GM20000 (cell line): Measurements from ENCODE around the gene MYO3B.
"Not testable (repeated sequence)": the region's sequence is repeated elsewhere in the genome, so short reads cannot be mapped to it uniquely, and the experiment has no call there.

Experiments
- DNase-seq: peaks from one replicate; pipeline ENCODE4 v3.0.0; 2012; ENCODE audit warnings: low spot score
- CTCF ChIP-seq: IDR thresholded peaks from 2 replicates; pipeline ENCODE4 v1.5.1; 2012; ENCODE audit warnings: mild to moderate bottlenecking, control low read depth; ENCODE audit errors: extremely low read depth, missing control alignments

The MYO3B gene

GRCh38 chr2:170598067-170598395, 420.1 kb downstream of the MYO3B start:
- TF ChIP-seq CTCF: no peak
- no peak for DNase-seq

- no peak for DNase-seq
- no peak for TF ChIP-seq CTCF
Observed at GRCh38 chr2:170601489-170601888, 423.5 kb downstream of the MYO3B start.

GRCh38 chr2:170605862-170606261, 427.9 kb downstream of the MYO3B start:
- TF ChIP-seq CTCF: no peak
- no peak for DNase-seq

GRCh38 chr2:170607171-170607570, 429.2 kb downstream of the MYO3B start:
- DNase-seq: no peak
- no peak for TF ChIP-seq CTCF

GRCh38 chr2:170610615-170611014, 432.7 kb downstream of the MYO3B start:
- no peak for DNase-seq
- no peak for TF ChIP-seq CTCF

GRCh38 chr2:170618948-170619347, 441.0 kb downstream of the MYO3B start:
- DNase-seq: not testable (repeated sequence)

GRCh38 chr2:170635094-170635493, 457.1 kb downstream of the MYO3B start:
- not testable (repeated sequence) for DNase-seq

- DNase-seq: no peak
- TF ChIP-seq CTCF: no peak
Observed at GRCh38 chr2:170639635-170640034, 461.7 kb downstream of the MYO3B start.

GRCh38 chr2:170641961-170642360, 464.0 kb downstream of the MYO3B start:
- TF ChIP-seq CTCF: no peak
- DNase-seq: no peak
